Transverse colon (tissue), 4 donors: ENCODE measurements around the gene AATK. TPM values are rescaled to one million over a fixed set of nuclear protein-coding genes. Genes with fewer than 3 reads are reported as not detected.

Source experiments
- DNase-seq: peaks from one replicate; pipeline ENCODE4 v3.0.0-alpha.2; 2019
- H3K27ac ChIP-seq, 4 donors: fragments of 200-600 bp; sonication (generic); 2 replicates each; pipeline ENCODE4 v1.5.1; 2016 to 2018; ENCODE audit warnings: inconsistent platforms in 4 of 4
- H3K27me3 ChIP-seq: fragments of 200-600 bp; sonication (generic); 2 replicates; pipeline ENCODE4 v1.5.1; 2017; ENCODE audit warnings: inconsistent platforms
- H3K36me3 ChIP-seq, 4 donors: fragments of 200-600 bp; sonication (generic); 2 replicates each; pipeline ENCODE4 v1.5.1; 2017 to 2019; ENCODE audit warnings: inconsistent platforms in 4 of 4
- H3K4me1 ChIP-seq, 4 donors: fragments of 200-600 bp; sonication (generic); 2 replicates each; pipeline ENCODE4 v1.5.1; 2017 to 2020; ENCODE audit warnings: inconsistent platforms in 4 of 4
- H3K4me3 ChIP-seq, 4 donors: fragments of 200-600 bp; sonication (generic); 1 replicate in 1 of 4; 2 replicates in 3 of 4; pipeline versions ENCODE4 v1.5.1 to v1.6.1; 2017 to 2019; ENCODE audit warnings: inconsistent platforms in 4 of 4
- H3K9me3 ChIP-seq, 2 donors: fragments of 200-600 bp; sonication (generic); 2 replicates each; pipeline ENCODE4 v1.5.1; 2017 to 2019; ENCODE audit warnings: inconsistent platforms in 2 of 2
- EP300 ChIP-seq: sonication (generic); formaldehyde crosslinking; IDR thresholded peaks from one replicate; pipeline ENCODE4 v1.6.1; 2017; ENCODE audit warnings: antibody characterized with exemption, low read depth
- POLR2A ChIP-seq: fragments of 450-650 bp; IDR thresholded peaks from one replicate; pipeline ENCODE4 v1.6.1; 2016; ENCODE audit warnings: antibody characterized with exemption, mild to moderate bottlenecking, moderate library complexity
- POLR2AphosphoS5 ChIP-seq, 3 donors: sonication (generic); formaldehyde crosslinking; IDR thresholded peaks; one replicate each; pipeline ENCODE4 v1.6.1; 2016; ENCODE audit warnings: antibody characterized with exemption in 3 of 3
- WGBS, 2 donors: methylation state at CpG; one replicate each; pipeline ENCODE4 v1.1.5; 2018; ENCODE audit warnings: low coverage in 1 of 2; 5-methylcytosine and 5-hydroxymethylcytosine counted together
- in situ Hi-C, 4 donors: fragments of 200-750 bp; cut with MboI; loops; one replicate each; pipeline versions ENCODE4 v1.15.0 to v1.15.1; 2017; ENCODE audit warnings: low sequenced_read_pairs in 3 of 4, low pct_ligation_motif_present in 1 of 4, low pct_unique_long_range_greater_than_20kb in 1 of 4
- intact Hi-C: fragments of 100-400 bp; cut with DNase I; formaldehyde crosslinking; loops from one replicate; pipeline ENCODE4 v1.15.1; 2023; ENCODE audit warnings: low total_unique reads
- total RNA-seq, 4 donors: library from RNA; depleted of rRNA; stranded (reverse); fragments of >200 nt; gene quantifications; one replicate each; pipeline ENCODE4 v1.1.0, GENCODE V29; 2016
- TF ChIP-seq, protein P1 (sequence below), 5 experiments: fragments of 200-600 bp in 3 of 5; fragments of 450-650 bp in 2 of 5; sonication (generic) in 3 of 5; IDR thresholded peaks; 1 replicate in 2 of 5; 2 replicates in 3 of 5; pipeline ENCODE4 v1.5.1; 2016 to 2017; ENCODE audit warnings: antibody characterized with exemption in 5 of 5, inconsistent platforms in 3 of 5, mild to moderate bottlenecking in 2 of 5, moderate library complexity in 1 of 5

Gene AATK
- total RNA-seq, 4 donors from 2014 or later, result 1.7 to 21.3 (median 8.6) TPM

DNA sequence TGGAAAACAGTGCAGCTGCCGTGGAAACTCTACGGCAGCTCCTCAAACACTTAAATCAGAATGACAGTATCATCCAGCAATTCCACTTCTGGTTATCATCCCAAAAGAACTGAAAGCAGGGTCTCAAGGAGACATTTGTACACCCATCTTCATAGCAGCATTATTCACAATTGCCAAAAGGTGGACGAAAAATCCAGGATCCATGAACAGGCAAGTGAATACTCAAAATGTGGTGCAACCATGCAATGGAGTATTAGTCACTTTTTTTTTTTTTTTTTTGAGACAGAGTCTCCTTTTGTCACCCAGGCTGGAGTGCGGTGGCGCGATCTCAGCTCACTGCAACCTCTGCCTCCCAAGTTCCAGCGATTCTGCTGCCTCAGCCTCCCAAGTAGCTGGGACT lies 10.6 kb upstream of the AATK start:
- H3K27ac ChIP-seq, result no peak overlapping the region
- H3K27me3 ChIP-seq, result peaks cover 4% of the 10 kb centered on the region
- 89 to 96% methylated on average over 3 to 7 of the region's 7 CpGs for WGBS, 2 donors
- no peak for TF ChIP-seq POLR2A
- no peak for TF ChIP-seq POLR2AphosphoS5 (IDR thresholded peaks at IDR 0.05)
- TF ChIP-seq EP300, result no peak
- TF ChIP-seq, protein P1, sequence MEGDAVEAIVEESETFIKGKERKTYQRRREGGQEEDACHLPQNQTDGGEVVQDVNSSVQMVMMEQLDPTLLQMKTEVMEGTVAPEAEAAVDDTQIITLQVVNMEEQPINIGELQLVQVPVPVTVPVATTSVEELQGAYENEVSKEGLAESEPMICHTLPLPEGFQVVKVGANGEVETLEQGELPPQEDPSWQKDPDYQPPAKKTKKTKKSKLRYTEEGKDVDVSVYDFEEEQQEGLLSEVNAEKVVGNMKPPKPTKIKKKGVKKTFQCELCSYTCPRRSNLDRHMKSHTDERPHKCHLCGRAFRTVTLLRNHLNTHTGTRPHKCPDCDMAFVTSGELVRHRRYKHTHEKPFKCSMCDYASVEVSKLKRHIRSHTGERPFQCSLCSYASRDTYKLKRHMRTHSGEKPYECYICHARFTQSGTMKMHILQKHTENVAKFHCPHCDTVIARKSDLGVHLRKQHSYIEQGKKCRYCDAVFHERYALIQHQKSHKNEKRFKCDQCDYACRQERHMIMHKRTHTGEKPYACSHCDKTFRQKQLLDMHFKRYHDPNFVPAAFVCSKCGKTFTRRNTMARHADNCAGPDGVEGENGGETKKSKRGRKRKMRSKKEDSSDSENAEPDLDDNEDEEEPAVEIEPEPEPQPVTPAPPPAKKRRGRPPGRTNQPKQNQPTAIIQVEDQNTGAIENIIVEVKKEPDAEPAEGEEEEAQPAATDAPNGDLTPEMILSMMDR (IDR thresholded peaks at IDR 0.05), result no peak
- in situ Hi-C loops (no loop called here), intact Hi-C loops (no loop called here)
- no peaks in the 10 kb centered on the region for H3K9me3 ChIP-seq
- no peaks in the 10 kb centered on the region for H3K36me3 ChIP-seq
- H3K4me1 ChIP-seq, result no peaks in the 10 kb centered on the region
- DNase-seq, result no peak
- H3K4me3 ChIP-seq, result no peak overlapping the region

GRCh38 chr17:81173762-81174155 lies 7.7 kb upstream of the AATK start:
- TF ChIP-seq POLR2A, result no peak
- TF ChIP-seq, protein P1 (IDR thresholded peaks at IDR 0.05), result no peak
- in situ Hi-C loops (no loop called here), intact Hi-C loops (no loop called here)
- no peak overlapping the region for H3K4me3 ChIP-seq
- no peaks in the 10 kb centered on the region for H3K9me3 ChIP-seq
- no peaks in the 10 kb centered on the region for H3K36me3 ChIP-seq
- no peak for DNase-seq
- no peaks in the 10 kb centered on the region for H3K4me1 ChIP-seq
- no peaks in the 10 kb centered on the region for H3K27me3 ChIP-seq
- 70 to 100% methylated on average over 1 of the region's 1 CpG for WGBS, 2 donors
- H3K27ac ChIP-seq, result no peak overlapping the region

- WGBS, 2 donors, result 82% methylated on average over 11 of the region's 11 CpGs; no CpG with 5 or more reads in 1 of the 2 donors
- Histone ChIP-seq H3K27me3 (peaks cover under 1% of the 10 kb centered on the region), H3K27ac (no peak overlapping the region), H3K9me3 (no peaks in the 10 kb centered on the region), H3K4me1 (no peaks in the 10 kb centered on the region), H3K4me3 (no peak overlapping the region), H3K36me3 (no peaks in the 10 kb centered on the region)
- no peak for DNase-seq
- TF ChIP-seq EP300, result no peak
- TF ChIP-seq, protein P1 (IDR thresholded peaks at IDR 0.05), result no peak
- TF ChIP-seq POLR2AphosphoS5 (IDR thresholded peaks at IDR 0.05), result no peak
- TF ChIP-seq POLR2A, result no peak
- intact Hi-C loops (no loop called here), in situ Hi-C loops (no loop called here)
These were observed 7.2 kb upstream of the AATK start for GRCh38 chr17:81173052-81173761.

DNA sequence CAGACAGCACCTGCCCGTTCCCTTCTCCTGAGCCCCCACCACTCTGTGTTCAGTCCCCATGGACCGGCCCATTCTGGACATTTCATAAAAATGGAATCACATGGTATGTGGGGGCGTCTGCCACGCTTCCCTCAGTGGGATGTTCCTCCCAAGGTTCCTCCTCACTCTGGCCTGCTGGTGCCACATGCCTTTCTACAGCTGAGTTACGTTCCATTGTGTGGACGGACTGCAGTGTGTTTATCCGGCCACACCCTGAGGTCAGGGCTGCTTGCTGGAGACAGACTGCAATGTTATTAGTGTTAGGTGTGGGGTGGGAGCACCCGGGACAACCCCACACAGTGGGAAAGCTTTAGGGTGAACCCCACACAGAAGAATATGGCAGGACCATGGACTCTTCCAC lies 5.9 kb upstream of the AATK start:
- intact Hi-C loops, result no loop called here
- DNase-seq, result no peak
- Histone ChIP-seq H3K4me1 (no peaks in the 10 kb centered on the region), H3K4me3 (no peak overlapping the region), H3K27me3 (peaks cover 13% of the 10 kb centered on the region), H3K27ac (no peak overlapping the region), H3K36me3 (no peaks in the 10 kb centered on the region), H3K9me3 (no peaks in the 10 kb centered on the region)
- in situ Hi-C loops, result no loop called here
- 60 to 65% methylated on average over 1 to 8 of the region's 8 CpGs for WGBS, 2 donors
- no peak for TF ChIP-seq POLR2AphosphoS5 (IDR thresholded peaks at IDR 0.05)
- no peak for TF ChIP-seq POLR2A
- TF ChIP-seq EP300, result no peak
- TF ChIP-seq, protein P1 (IDR thresholded peaks at IDR 0.05), result no peak
